Thyroid gland (tissue), 4 donors: ENCODE data around the gene SLC25A42. TPM values are rescaled to one million over a fixed set of nuclear protein-coding genes. Genes with fewer than 3 reads are reported as not detected.

Experiments used
- DNase-seq, 2 donors: peaks; one replicate each; pipeline ENCODE4 v3.0.0-alpha.2; 2019
- H3K27ac ChIP-seq, 3 donors: fragments of 200-600 bp; sonication (generic); 1 replicate in 2 of 3; 2 replicates in 1 of 3; pipeline ENCODE4 v1.5.1; 2016 to 2019; ENCODE audit warnings: mild to moderate bottlenecking in 1 of 3, moderate library complexity in 1 of 3
- H3K27me3 ChIP-seq: fragments of 200-600 bp; sonication (generic); one replicate; pipeline ENCODE4 v1.5.1; 2019
- H3K36me3 ChIP-seq, 2 donors: fragments of 200-600 bp; sonication (generic); one replicate each; pipeline ENCODE4 v1.5.1; 2016 to 2019
- H3K4me1 ChIP-seq, 2 donors: fragments of 200-600 bp; sonication (generic); one replicate each; pipeline ENCODE4 v1.5.1; 2017 to 2019
- H3K4me3 ChIP-seq, 3 donors: fragments of 200-600 bp; sonication (generic); replicated peaks in 1 of 3; 1 replicate in 2 of 3; 2 replicates in 1 of 3; pipeline ENCODE4 v1.5.1; 2016; ENCODE audit warnings: mild to moderate bottlenecking in 1 of 3
- H3K9me3 ChIP-seq: fragments of 200-600 bp; sonication (generic); one replicate; pipeline ENCODE4 v1.5.1; 2017
- POLR2A ChIP-seq, 2 donors: fragments of 450-650 bp; IDR thresholded peaks; one replicate each; pipeline ENCODE4 v1.6.1; 2017; ENCODE audit warnings: antibody characterized with exemption in 2 of 2, mild to moderate bottlenecking in 2 of 2, moderate library complexity in 1 of 2
- WGBS, 2 donors: methylation state at CpG; one replicate each; pipeline ENCODE4 v1.1.5; 2017; 5-methylcytosine and 5-hydroxymethylcytosine counted together
- intact Hi-C: fragments of 100-400 bp; cut with DNase I; formaldehyde crosslinking; loops from one replicate; pipeline ENCODE4 v1.15.1; 2023
- total RNA-seq, 4 donors: library from RNA; depleted of rRNA; stranded (reverse); fragments of >200 nt; gene quantifications; one replicate each; pipeline ENCODE4 v1.2.3, GENCODE V29; 2016
- TF ChIP-seq, protein P1 (sequence below), 6 experiments: fragments of 200-600 bp in 3 of 6; fragments of 450-650 bp in 3 of 6; sonication (generic) in 3 of 6; IDR thresholded peaks; one replicate each; pipeline ENCODE4 v1.5.1; 2016 to 2019; ENCODE audit warnings: antibody characterized with exemption in 6 of 6, mild to moderate bottlenecking in 2 of 6, inconsistent platforms in 1 of 6, moderate library complexity in 1 of 6

The SLC25A42 gene
- total RNA-seq, 4 donors from 2014 or later = 28.0 to 43.9 (median 33.9) TPM

DNA sequence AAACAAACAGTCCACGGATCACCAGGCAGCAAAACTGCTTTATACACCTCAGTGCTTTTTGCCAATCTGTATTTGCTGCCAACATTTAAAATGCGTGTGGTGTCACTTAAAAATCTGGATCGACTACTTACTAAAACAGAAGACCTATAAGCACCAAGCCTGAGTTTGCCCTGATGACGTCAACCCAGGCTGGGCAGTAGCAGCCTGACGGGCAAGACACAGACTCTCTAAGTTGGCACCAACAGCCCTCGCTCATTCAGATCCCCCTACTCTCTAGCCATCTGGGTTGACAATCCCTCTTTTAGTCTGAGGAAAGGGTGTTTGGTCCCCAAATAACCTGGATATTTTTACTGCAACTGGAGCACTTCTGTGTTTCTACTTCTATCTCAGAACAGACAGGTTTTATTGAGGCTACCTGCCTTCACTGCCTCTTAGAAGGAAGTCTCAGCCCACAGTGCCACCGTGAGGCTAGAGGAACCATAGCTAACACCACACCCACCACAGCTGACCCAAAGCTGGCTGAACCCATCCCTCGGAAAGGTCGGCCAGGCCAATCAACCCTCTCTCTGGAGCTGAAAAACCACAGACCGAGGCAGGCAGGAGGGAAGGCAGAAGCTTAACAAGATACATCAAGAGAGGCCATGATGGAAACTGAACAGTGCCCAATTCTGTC lies 37.4 kb upstream of the SLC25A42 start:
- DNase-seq = peak; percentile 82 to 90
- Histone ChIP-seq H3K27me3 (no peaks in the 10 kb centered on the region), H3K27ac (peak overlapping the region; percentile 89 to 96 (median 94)), H3K36me3 (peaks cover 5 to 13% of the 10 kb centered on the region in 2 donors), H3K4me1 (peaks cover 63 to 67% of the 10 kb centered on the region in 2 donors), H3K9me3 (no peaks in the 10 kb centered on the region), H3K4me3 (no peak overlapping the region)
- 34 to 35% methylated on average over 10 of the region's 10 CpGs for whole genome bisulfite sequencing, 2 donors
- intact Hi-C loops = no loop called here
- TF ChIP-seq POLR2A (IDR thresholded peaks at IDR 0.05) = peak in 1 of 2 donors; percentile 55
- TF ChIP-seq, protein P1, sequence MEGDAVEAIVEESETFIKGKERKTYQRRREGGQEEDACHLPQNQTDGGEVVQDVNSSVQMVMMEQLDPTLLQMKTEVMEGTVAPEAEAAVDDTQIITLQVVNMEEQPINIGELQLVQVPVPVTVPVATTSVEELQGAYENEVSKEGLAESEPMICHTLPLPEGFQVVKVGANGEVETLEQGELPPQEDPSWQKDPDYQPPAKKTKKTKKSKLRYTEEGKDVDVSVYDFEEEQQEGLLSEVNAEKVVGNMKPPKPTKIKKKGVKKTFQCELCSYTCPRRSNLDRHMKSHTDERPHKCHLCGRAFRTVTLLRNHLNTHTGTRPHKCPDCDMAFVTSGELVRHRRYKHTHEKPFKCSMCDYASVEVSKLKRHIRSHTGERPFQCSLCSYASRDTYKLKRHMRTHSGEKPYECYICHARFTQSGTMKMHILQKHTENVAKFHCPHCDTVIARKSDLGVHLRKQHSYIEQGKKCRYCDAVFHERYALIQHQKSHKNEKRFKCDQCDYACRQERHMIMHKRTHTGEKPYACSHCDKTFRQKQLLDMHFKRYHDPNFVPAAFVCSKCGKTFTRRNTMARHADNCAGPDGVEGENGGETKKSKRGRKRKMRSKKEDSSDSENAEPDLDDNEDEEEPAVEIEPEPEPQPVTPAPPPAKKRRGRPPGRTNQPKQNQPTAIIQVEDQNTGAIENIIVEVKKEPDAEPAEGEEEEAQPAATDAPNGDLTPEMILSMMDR (IDR thresholded peaks at IDR 0.05) = peak in 4 of 6 experiments; percentile 51 to 77 (median 58)

DNA sequence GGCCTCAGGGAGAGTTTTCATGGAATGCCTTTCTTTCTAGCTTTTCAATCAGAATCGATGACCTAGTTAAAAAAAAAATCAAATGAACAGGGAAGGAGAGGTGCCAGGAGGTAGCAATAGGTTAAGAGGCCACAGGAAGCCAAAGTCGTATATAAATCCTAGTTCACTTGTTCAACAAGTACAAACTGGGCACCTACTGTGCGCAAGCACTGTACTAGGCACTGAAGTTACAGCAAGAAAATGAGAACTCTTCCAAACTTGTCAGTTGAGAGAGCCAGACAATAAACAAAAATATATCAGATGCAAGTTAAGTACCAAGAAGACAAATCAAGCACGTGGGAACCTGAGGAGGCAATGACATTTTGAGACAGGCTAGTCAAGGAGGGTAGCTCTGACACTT lies 36.6 kb upstream of the SLC25A42 start:
- no peak for DNase-seq
- TF ChIP-seq, protein P1 (IDR thresholded peaks at IDR 0.05) = no peak
- no peak for TF ChIP-seq POLR2A (IDR thresholded peaks at IDR 0.05)
- intact Hi-C loops = no loop called here
- Histone ChIP-seq H3K4me1 (peaks cover 62 to 67% of the 10 kb centered on the region in 2 donors), H3K27me3 (no peaks in the 10 kb centered on the region), H3K36me3 (peaks cover 5 to 13% of the 10 kb centered on the region in 2 donors), H3K27ac (peak overlapping the region; percentile 89 to 96 (median 94)), H3K4me3 (no peak overlapping the region), H3K9me3 (no peaks in the 10 kb centered on the region)
- WGBS, 2 donors = 65 to 71% methylated on average over 4 of the region's 4 CpGs

DNA sequence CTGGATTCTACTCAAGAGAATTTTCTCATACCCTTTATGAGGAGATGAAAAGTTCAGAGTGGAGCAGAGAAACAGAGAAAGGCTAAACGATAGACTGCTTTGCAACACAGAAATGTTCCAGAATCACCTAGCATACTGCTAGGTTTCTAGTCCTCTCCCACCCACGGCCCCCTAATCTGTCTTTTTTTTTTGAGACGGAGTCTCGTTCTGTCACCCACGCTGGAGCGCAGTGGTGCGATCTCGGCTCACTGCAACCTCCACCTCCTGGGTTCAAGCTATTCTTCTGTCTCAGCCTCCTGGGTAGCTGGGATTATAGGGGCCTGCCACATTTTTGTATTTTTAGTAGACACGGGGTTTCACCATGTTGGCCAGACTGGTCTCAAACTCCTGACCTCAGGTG lies 35.3 kb upstream of the SLC25A42 start:
- intact Hi-C loops = no loop called here
- no peak for DNase-seq
- Histone ChIP-seq H3K27ac (no peak overlapping the region), H3K4me1 (peaks cover 50 to 55% of the 10 kb centered on the region in 2 donors), H3K4me3 (no peak overlapping the region), H3K9me3 (no peaks in the 10 kb centered on the region), H3K27me3 (no peaks in the 10 kb centered on the region), H3K36me3 (peaks cover 5 to 10% of the 10 kb centered on the region in 2 donors)
- WGBS, 2 donors = 92 to 94% methylated on average over 9 of the region's 9 CpGs
- TF ChIP-seq POLR2A (IDR thresholded peaks at IDR 0.05) = no peak
- TF ChIP-seq, protein P1 (IDR thresholded peaks at IDR 0.05) = no peak

DNA sequence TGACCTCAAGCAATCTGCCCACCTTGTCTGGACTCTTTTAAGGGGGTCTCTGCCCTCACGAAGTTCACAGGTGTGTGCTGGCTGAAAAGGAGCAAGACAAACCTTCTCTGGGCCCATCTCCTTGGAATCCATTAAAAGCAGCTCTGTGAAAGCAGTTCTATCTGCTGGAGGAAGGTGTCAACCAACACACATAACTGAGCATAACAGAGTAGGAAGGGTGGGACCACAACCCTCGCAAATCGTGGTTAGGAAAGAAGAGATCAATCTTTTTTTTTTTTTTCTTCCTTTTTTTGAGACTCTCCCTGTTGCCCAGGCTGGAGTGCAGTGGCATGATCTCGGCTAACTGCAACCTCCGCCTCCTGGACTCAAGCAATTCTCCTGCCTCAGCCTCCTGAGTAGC lies 31.9 kb upstream of the SLC25A42 start:
- H3K36me3 ChIP-seq = peaks cover 5 to 10% of the 10 kb centered on the region in 2 donors
- H3K27me3 ChIP-seq = no peaks in the 10 kb centered on the region
- whole genome bisulfite sequencing, 2 donors = 72 to 73% methylated on average over 5 of the region's 5 CpGs
- H3K27ac ChIP-seq = peak overlapping the region in 2 of 3 donors; percentile 49 to 76
- no peak for DNase-seq
- H3K4me3 ChIP-seq = no peak overlapping the region
- intact Hi-C loops = no loop called here
- H3K4me1 ChIP-seq = peaks cover 23 to 37% of the 10 kb centered on the region in 2 donors
- H3K9me3 ChIP-seq = no peaks in the 10 kb centered on the region
- TF ChIP-seq, protein P1 (IDR thresholded peaks at IDR 0.05) = no peak
- TF ChIP-seq POLR2A (IDR thresholded peaks at IDR 0.05) = no peak

DNA sequence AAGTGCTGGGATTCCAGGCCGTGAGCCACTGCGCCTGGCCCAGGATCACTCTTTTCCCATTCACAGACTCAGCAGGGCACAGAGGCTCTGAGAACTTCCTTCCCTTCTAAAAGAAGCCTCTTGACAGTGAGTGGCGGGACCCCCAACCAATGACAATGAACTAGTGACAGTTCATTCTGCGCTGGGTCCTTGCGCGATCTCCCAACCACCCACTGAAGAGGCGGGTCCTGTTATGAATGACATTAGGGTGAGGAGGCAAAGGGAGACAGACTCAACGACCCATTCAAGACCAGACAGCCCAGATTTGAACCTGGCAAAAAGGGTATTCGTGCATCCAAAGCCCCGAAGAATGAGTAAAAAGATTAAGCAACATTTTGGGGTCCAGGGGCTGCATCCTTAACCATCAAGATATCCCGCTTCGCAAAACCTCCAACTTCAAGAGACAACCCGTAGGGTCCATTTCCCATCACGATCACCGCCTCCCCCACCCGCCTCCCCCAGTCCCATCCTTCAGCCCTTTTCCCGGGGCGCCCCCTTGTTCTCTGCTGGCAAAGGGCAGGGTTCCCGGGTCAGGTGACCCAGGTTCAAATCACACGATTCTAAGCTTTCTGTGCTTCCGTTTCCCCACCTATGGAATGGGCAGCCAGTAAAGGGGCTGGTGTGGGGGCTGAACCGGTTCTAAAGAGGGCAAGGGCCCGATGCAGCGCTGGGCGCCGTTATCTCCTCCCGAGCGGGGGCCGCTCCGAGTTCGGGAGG lies 31.2 kb upstream of the SLC25A42 start:
- Histone ChIP-seq H3K9me3 (no peaks in the 10 kb centered on the region), H3K36me3 (peaks cover 5 to 10% of the 10 kb centered on the region in 2 donors), H3K4me3 (peak overlapping the region; percentile 57 to 98 (median 75)), H3K4me1 (peaks cover 16 to 35% of the 10 kb centered on the region in 2 donors), H3K27ac (peak overlapping the region in 2 of 3 donors; percentile 76 to 97), H3K27me3 (no peaks in the 10 kb centered on the region)
- WGBS, 2 donors = 2 to 5% methylated on average over 27 to 31 of the region's 31 CpGs
- peak; percentile 95 to 96 for DNase-seq
- TF ChIP-seq, protein P1 (IDR thresholded peaks at IDR 0.05) = no peak
- TF ChIP-seq POLR2A (IDR thresholded peaks at IDR 0.05) = peak in 1 of 2 donors; percentile 39
- intact Hi-C loops = no loop called here
